Anterior cingulate cortex (tissue), 58 donors: ENCODE measurements around the gene IMPG2.

Experiments used
- DNase-seq, 58 donors: peaks; one replicate each; lab custom pipeline; 2025; lab: John Stamatoyannopoulos, UW

IMPG2 gene

GRCh38 chr3:101244212-101244575 lies 76.2 kb downstream of the IMPG2 start:
- DNase-seq = no peak

GRCh38 chr3:101243285-101244211 lies 76.8 kb downstream of the IMPG2 start:
- no peak for DNase-seq

GRCh38 chr3:101240719-101241399 lies 79.5 kb downstream of the IMPG2 start:
- DNase-seq = no peak

GRCh38 chr3:101235048-101235447 lies 85.3 kb downstream of the IMPG2 start:
- DNase-seq = no peak

DNA sequence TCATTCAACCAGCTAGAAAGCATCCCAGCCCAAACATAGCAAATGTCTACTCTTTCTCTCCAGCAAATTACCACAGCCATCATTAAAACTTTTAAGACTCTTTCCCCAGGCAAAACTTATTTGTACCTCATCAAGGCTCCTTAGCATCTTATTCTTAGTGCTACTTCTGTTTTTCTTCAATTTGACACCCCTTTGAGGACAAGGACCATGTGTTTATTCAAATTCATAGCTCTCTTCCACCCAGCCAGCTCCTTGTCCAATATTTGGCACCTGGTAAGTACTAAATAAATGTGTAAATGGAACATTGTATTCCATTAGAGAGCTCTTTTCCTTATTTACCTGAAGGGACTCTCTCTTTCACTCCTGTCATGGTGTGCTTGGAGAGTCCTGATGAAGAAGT lies 89.8 kb downstream of the IMPG2 start:
- no peak for DNase-seq

DNA sequence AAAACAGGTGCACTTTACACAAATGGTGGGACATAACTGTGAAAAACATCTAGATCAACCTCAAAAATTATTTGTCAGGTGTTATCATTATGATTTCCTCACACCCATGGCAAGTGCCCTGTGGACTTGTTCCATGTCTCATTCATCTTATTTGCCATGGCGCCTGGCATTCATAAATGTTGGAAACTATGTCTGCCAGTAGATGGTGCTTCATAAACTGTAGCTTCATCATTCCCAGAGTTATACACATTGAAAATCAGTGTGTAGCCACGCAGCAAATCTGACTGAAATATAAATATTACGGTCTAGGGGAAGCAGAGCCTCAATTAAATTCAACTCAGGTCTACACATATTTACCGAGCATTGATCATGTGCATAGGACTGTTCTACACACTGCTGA lies 90.7 kb downstream of the IMPG2 start:
- no peak for DNase-seq

GRCh38 chr3:101228441-101228840 lies 91.9 kb downstream of the IMPG2 start:
- no peak for DNase-seq

GRCh38 chr3:101224739-101225138 lies 95.6 kb downstream of the IMPG2 start:
- no peak for DNase-seq

- DNase-seq = no peak
Observed at GRCh38 chr3:101223016-101223415, 97.4 kb downstream of the IMPG2 start.

DNA sequence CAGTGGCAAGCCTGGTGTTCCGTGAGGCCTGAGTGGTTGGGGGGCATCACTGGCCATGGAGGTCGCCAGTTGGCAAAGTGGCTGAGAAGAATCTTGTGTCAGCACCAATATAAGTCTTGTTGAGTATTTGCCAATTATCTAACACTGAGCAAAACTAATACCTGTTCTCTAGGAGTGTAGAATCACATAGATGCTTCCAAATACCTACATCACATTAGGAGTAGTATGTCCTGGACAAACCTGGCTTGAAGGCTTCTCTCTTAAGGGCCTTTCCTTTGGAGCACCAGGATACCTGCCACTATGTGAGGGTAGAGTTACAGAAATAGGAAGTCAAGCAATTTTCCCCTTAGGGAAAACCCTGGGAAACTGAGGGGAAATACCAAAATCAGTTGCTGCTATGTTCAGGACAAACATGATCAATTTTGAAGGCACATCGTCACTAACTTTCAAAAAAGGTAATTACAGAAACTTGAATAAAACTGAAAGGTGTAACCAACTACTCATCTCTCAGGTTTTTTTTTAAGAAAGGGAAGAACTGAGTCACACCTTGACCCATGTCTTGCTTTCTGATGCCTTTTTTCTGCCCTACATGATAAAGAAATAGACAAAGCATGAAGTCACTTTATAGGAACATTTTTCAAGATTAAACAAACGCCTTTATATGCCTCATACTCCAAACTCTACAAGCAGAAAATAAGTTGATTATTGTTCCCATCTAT lies 100.4 kb downstream of the IMPG2 start:
- no peak for DNase-seq

DNA sequence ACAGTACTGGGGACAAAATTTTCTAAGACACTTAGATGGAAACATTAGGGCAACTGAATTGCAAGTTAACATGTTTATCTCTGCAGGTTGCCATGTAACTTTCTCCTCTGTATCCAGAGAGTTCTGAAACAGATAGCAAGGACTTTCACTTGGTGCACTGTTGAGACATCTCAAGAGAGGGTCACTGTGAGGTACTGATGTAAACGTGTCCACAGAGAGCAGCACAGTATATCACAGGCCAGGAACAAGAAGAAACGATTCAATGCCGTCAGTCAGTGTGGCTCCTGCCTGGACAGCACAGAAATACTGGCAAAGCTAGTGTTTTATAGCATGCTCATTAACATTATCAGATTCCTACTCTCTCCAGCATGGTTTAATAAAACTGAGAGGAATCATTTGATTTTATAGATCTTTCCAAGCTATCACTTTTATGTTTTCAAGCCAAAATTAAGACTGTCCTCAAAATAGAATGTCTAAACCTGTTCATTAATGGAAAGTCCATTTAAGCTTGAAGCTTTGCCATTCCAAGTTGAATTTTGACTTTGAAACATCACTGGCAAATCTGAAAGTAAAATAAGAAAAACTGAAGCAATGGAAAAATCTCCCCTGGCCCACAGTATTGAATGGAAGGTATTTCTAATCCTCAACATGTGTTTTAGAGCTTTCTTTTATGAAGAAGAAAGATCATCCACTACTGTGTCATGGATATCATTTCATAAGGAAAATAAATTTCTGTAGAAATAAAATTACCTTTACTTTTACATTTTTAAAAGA lies 102.7 kb downstream of the IMPG2 start:
- DNase-seq = no peak

DNA sequence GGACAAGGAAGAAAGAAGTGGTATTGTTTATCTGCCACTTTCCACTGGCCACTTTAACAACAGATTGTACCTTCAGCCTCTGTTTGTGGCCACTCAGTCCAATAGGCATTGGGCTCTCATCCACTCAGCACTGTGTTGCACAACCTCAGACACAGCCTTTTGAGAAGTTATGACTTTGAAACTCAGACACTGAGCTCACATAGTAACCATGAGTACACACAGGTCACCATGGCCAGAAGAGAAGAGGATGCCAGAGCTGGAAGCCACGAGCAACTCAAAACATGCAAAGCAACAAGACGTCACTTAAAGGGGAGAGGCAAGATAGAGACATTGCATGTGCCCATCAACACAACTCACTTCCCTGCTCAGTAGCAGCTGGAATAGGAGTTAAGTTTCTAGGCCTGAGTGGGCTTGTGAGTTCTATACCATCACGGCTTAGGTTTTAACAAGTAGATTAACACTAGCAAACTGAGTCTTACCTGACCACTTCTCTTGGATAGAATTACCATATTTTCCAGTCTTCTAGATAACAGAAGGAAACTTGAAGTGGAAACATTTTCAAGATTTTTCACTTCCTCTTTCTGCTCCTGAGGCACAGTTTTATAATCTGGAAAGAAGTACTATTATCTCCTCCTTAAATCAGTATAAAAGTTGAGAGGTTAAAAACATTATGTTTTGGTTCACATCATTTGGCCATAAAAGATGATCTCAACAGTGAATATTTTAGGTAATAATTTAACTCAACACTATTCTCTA lies 103.5 kb downstream of the IMPG2 start:
- peak in 1 of 58 donors; percentile 15 for DNase-seq

GRCh38 chr3:101212730-101213129 lies 107.6 kb downstream of the IMPG2 start:
- no peak for DNase-seq

- peak in 4 of 58 donors; percentile 1 to 7 (median 3) for DNase-seq
Observed at GRCh38 chr3:101204246-101204645, 116.1 kb downstream of the IMPG2 start.

- DNase-seq = no peak
Observed at GRCh38 chr3:101203411-101203810, 117.0 kb downstream of the IMPG2 start.

DNA sequence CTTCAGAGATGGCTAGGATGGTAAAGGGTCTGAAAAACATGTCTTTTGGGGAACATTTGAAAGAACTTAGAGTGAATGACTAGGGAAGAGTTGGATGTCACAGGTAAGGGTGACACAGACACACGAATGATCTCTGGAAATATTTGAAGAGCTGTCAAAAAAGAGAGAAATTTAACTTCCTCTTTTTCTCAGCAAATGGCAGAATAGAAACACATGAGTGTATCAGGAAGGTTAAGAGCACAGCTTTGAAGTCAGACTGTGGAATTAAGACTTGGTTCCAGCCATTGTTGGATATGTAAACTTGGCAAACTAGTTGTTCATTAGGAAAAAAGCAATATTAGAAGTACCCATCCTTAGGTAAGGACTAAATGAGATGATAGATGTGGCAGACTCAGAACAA lies 117.7 kb downstream of the IMPG2 start:
- DNase-seq = no peak

DNA sequence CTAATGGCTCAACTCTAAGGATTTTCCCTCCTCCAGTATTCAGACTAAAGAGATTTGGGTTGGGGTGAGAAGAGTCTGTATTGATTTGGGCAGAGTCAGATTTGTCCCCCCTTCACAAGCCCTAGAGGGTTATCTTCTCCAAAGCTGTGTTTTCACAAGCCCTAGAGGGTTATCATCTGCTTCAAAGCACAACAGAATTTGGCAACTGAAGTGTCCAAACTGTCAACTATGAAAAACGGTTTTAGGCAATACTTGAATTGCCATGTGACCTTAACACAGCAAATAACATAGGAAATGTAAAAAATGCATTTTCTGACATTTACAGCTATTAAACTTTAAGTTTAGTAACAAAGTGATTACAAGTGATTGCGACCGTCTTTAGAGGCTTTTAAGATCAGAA lies 119.9 kb downstream of the IMPG2 start:
- no peak for DNase-seq

DNA sequence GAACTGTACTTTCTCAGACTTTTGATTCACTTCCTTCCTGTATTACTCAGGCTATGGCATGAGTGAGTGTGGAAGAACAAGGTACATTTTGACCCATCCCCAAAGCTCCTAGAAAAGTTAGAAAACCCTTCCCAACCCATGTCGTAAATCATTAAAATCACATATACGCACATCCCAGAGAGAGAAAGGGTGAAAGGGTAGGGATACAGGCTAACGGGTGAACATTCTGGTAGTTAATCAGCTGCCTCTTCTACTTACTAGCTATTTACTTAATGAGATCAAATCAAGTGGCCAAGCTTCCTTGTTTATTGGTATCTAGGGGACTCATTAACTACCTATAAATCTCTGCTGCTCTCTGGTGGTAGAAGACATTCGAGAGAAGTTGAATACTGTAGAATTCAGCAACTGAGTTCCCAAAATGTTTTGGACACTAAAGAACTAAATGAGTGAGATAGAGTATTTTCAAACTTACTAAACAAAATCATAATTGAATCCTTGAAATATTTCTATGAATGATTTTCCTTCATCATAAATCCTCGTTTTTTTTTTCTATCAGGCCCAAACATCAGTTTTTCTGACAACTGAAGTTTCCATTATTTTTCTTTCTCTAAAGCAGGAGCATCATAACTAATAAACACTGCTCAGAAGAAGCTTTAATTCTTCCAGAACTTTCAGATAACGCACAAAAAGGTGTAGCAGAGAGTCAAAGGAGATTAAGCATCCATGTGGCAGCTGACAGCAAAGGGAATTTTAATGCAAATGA lies 124.2 kb downstream of the IMPG2 start:
- DNase-seq = peak in 2 of 58 donors; percentile 36 to 45

- DNase-seq = no peak
Observed at GRCh38 chr3:101194392-101194791, 126.0 kb downstream of the IMPG2 start.
